Smooth muscle cell (in vitro differentiated cells): Measurements from ENCODE around the gene CCL25. TPM values are rescaled to one million over a fixed set of nuclear protein-coding genes. Genes with fewer than 3 reads are reported as not detected.
"Not testable (repeated sequence)": the region's sequence is repeated elsewhere in the genome, so short reads cannot be mapped to it uniquely, and the experiment has no call there.

Source experiments
- DNase-seq: peaks from one replicate; lab custom pipeline; 2025; ENCODE audit not compliant: unreplicated experiment; lab: John Stamatoyannopoulos, UW
- H2AFZ ChIP-seq: fragments of 200-600 bp; sonication (generic); 2 replicates; pipeline ENCODE4 v1.6.0; 2016; ENCODE audit warnings: antibody characterized with exemption, low read depth, mild to moderate bottlenecking
- H3F3A ChIP-seq: fragments of 200-600 bp; sonication (generic); 2 replicates; pipeline ENCODE4 v1.6.0; 2017; ENCODE audit warnings: antibody characterized with exemption, low read depth
- H3K27ac ChIP-seq: fragments of 200-600 bp; sonication (generic); 2 replicates; pipeline ENCODE4 v1.5.1; 2016; ENCODE audit warnings: low read depth, mild to moderate bottlenecking
- H3K27me3 ChIP-seq: fragments of 200-600 bp; sonication (generic); 2 replicates; pipeline ENCODE4 v1.6.1; 2016; ENCODE audit warnings: low read depth, mild to moderate bottlenecking
- H3K36me3 ChIP-seq: fragments of 200-600 bp; sonication (generic); 2 replicates; pipeline ENCODE4 v1.5.1; 2016; ENCODE audit warnings: low read depth
- H3K4me1 ChIP-seq: fragments of 200-600 bp; sonication (generic); 2 replicates; pipeline ENCODE4 v1.5.1; 2016; ENCODE audit warnings: low read depth
- H3K4me2 ChIP-seq: fragments of 200-600 bp; sonication (generic); 2 replicates; pipeline ENCODE4 v1.6.0; 2016; ENCODE audit warnings: mild to moderate bottlenecking
- H3K4me3 ChIP-seq: fragments of 200-600 bp; sonication (generic); 2 replicates; pipeline ENCODE4 v1.5.1; 2016; ENCODE audit warnings: mild to moderate bottlenecking
- H3K79me2 ChIP-seq: fragments of 200-600 bp; sonication (generic); 2 replicates; pipeline ENCODE4 v1.6.0; 2016; ENCODE audit warnings: low read depth, mild to moderate bottlenecking
- H3K9ac ChIP-seq: fragments of 200-600 bp; sonication (generic); 2 replicates; pipeline ENCODE4 v1.6.0; 2016; ENCODE audit warnings: low read depth
- H3K9me3 ChIP-seq: fragments of 200-600 bp; sonication (generic); replicated peaks from 2 replicates; pipeline ENCODE4 v1.5.1; 2016; ENCODE audit warnings: low read depth
- H4K20me1 ChIP-seq: fragments of 200-600 bp; sonication (generic); 2 replicates; pipeline ENCODE4 v1.6.0; 2016; ENCODE audit warnings: low read depth
- WGBS: methylation state at CpG from one replicate; pipeline ENCODE4 v1.1.7; 2016; ENCODE audit warnings: low lambda C conversion rate; 5-methylcytosine and 5-hydroxymethylcytosine counted together
- polyA plus RNA-seq: library from polyadenylated mRNA; unstranded; fragments of >200 nt; fragmentation: Nextera tagmentation; extraction: Ambion mirVana; gene quantifications from 2 replicates; pipeline ENCODE4 v1.2.1, GENCODE V29; 2016
- total RNA-seq: library from RNA; depleted of rRNA; stranded (reverse); fragments of >200 nt; gene quantifications from 2 replicates; pipeline ENCODE4 v1.2.3, GENCODE V29; 2014
- TF ChIP-seq, protein P1 (sequence below): fragments of 200-600 bp; sonication (generic); IDR thresholded peaks from 2 replicates; pipeline ENCODE4 v1.5.1; 2017; ENCODE audit warnings: borderline replicate concordance, mild to moderate bottlenecking, antibody characterized with exemption; ENCODE audit not compliant: insufficient read depth, poor library complexity, severe bottlenecking

Gene CCL25
- total and polyA plus RNA-seq, 2 experiments from 2014 or later: 0.91 TPM; not detected in 1

DNA sequence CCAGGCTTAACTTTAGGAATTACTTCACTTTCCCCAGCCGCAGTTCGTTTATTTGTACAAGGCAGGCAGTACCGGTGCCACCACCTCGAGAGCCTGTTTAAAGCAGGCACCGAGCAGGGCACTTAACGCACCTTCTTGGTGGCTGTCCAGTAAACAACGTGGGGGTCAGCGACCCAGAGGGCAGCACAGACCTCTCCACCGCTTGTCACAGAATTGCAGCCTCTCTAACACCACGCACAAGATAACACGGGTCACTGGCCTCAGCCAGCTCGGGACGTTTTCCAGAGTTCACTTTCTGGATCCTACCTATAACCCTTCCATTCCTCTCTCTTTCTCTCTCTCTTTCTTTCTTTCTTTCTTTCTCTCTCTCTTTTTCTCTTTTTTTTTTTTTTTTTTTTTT is 30.3 kb upstream of the CCL25 start:
- Histone ChIP-seq H3K27me3 (no peaks in the 10 kb centered on the region), H3F3A (no peaks in the 10 kb centered on the region), H3K9ac (no peak overlapping the region), H3K4me1 (no peaks in the 10 kb centered on the region), H3K9me3 (no peaks in the 10 kb centered on the region), H3K79me2 (no peaks in the 10 kb centered on the region), H4K20me1 (no peaks in the 10 kb centered on the region), H3K27ac (no peak overlapping the region), H3K4me2 (no peak overlapping the region), H2AFZ (no peak overlapping the region), H3K4me3 (no peak overlapping the region), H3K36me3 (no peaks in the 10 kb centered on the region)
- WGBS: 92% methylated on average over 13 of the region's 13 CpGs
- DNase-seq: no peak
- TF ChIP-seq, protein P1, sequence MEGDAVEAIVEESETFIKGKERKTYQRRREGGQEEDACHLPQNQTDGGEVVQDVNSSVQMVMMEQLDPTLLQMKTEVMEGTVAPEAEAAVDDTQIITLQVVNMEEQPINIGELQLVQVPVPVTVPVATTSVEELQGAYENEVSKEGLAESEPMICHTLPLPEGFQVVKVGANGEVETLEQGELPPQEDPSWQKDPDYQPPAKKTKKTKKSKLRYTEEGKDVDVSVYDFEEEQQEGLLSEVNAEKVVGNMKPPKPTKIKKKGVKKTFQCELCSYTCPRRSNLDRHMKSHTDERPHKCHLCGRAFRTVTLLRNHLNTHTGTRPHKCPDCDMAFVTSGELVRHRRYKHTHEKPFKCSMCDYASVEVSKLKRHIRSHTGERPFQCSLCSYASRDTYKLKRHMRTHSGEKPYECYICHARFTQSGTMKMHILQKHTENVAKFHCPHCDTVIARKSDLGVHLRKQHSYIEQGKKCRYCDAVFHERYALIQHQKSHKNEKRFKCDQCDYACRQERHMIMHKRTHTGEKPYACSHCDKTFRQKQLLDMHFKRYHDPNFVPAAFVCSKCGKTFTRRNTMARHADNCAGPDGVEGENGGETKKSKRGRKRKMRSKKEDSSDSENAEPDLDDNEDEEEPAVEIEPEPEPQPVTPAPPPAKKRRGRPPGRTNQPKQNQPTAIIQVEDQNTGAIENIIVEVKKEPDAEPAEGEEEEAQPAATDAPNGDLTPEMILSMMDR: no peak

DNA sequence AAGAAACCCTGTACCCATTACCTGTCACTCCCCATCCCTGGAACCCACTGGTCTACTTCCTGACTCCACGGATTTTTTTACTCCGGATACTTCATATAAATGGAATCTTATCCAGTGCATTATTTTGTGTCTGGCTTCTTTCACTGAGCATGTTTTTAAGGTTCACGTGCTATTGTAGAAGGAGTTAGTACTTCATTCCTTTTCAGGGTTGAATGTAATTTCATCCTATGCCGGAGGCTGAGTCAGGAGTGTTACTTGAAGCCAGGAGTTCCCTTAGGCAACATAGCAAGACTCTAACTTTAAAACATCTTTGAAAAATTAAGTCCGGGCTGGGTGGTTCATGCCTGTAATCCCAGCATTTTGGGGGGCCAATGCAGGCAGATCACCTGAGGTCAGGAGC is 29.2 kb upstream of the CCL25 start:
- H3K27ac ChIP-seq: no peak overlapping the region
- no peaks in the 10 kb centered on the region for H3K9me3 ChIP-seq
- H3K9ac ChIP-seq: no peak overlapping the region
- no peak overlapping the region for H3K4me2 ChIP-seq
- no peak for DNase-seq
- no peaks in the 10 kb centered on the region for H3K36me3 ChIP-seq
- H3K27me3 ChIP-seq: no peaks in the 10 kb centered on the region
- H3F3A ChIP-seq: no peaks in the 10 kb centered on the region
- WGBS: 80% methylated on average over 5 of the region's 5 CpGs
- no peak overlapping the region for H2AFZ ChIP-seq
- peaks cover 3% of the 10 kb centered on the region for H3K4me1 ChIP-seq
- no peaks in the 10 kb centered on the region for H3K79me2 ChIP-seq
- no peaks in the 10 kb centered on the region for H4K20me1 ChIP-seq
- TF ChIP-seq, protein P1: no peak
- no peak overlapping the region for H3K4me3 ChIP-seq

DNA sequence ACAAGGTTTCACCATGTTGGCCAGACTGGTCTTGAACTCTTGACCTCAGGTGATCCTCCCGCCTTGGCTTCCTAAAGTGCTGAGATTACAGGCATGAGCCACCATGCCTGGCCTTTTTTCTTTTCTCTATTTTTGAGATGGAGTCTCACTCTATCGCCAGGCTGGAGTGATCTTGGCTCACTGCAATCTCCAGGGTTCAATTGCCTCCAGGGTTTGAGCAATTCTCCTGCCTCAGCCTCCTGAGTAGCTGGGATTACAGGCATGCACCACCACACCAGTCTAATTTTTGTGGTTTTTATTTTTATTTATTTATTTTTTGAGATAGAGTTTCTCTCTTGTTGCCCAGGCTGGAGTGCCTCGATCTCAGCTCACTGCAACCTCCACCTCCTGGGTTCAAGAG is 28.3 kb upstream of the CCL25 start:
- H3K79me2 ChIP-seq, H3K9ac ChIP-seq, H2AFZ ChIP-seq, H4K20me1 ChIP-seq, H3K36me3 ChIP-seq, H3K27me3 ChIP-seq, H3K4me3 ChIP-seq, H3K4me2 ChIP-seq, DNase-seq, H3F3A ChIP-seq, H3K27ac ChIP-seq, H3K9me3 ChIP-seq, H3K4me1 ChIP-seq: not testable (repeated sequence)
- WGBS: 93% methylated on average over 3 of the region's 3 CpGs

DNA sequence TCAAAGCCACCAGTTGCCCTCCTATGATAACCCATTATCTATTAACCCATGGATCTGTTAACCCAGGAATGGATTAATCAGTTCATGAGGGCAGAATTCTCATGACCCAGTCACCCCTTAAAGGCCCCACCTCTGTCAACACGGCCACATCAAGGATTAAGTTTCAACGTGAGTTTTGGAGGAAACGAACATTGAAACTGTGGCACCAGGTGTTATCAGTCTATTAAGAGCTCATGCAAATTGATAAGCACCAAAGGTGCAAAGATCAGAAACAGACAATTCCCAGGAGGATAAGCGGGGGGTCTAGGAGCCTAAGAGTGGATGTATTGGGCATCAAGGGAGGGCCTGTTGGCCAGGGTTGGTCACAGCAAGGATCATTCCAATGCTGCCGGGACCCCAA is 27.2 kb upstream of the CCL25 start:
- TF ChIP-seq, protein P1: no peak
- 92% methylated on average over 5 of the region's 5 CpGs for WGBS

More for the DNA sequence above, 27.2 kb upstream of the CCL25 start:
- no peak for DNase-seq
- no peak overlapping the region for H2AFZ ChIP-seq
- H3K4me1 ChIP-seq: peaks cover 11% of the 10 kb centered on the region
- H3K79me2 ChIP-seq: no peaks in the 10 kb centered on the region
- H3K36me3 ChIP-seq: no peaks in the 10 kb centered on the region
- H3K4me2 ChIP-seq: no peak overlapping the region
- no peak overlapping the region for H3K9ac ChIP-seq
- no peaks in the 10 kb centered on the region for H3K9me3 ChIP-seq
- H3K4me3 ChIP-seq: no peak overlapping the region
- no peaks in the 10 kb centered on the region for H3K27me3 ChIP-seq
- no peak overlapping the region for H3K27ac ChIP-seq
- H4K20me1 ChIP-seq: no peaks in the 10 kb centered on the region
- H3F3A ChIP-seq: no peaks in the 10 kb centered on the region
